HG02885 (cell line): ENCODE measurements around the gene PER1.

Source experiments
- ATAC-seq: cut with Tn5 transposase; IDR thresholded peaks from one replicate; pipeline ENCODE4 v1.9.1; 2021; ENCODE audit warnings: mild to moderate bottlenecking; ENCODE audit not compliant: unreplicated experiment, poor library complexity

The PER1 gene

GRCh38 chr17:8105957-8106398, 46.2 kb downstream of the PER1 start:
- no peak for ATAC-seq

DNA sequence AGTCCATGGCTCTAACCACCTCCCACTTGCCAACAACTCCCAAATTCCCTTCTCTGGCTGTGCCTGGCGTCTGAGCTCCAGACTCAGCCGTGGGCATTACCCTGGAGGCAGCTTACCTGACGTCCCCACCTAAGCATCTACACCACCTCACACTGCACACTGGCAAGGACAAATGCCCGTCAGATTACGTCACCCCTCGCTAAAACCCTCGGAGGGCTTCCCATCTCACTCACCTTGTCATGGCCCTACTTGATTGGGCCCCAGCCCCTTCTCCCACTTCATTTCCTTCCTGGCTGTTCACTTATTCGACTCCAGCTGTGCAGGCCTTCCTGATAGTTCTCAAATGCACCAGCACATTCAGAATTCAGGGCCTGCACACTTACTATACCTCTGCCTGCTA, 47.3 kb downstream of the PER1 start:
- no peak for ATAC-seq

DNA sequence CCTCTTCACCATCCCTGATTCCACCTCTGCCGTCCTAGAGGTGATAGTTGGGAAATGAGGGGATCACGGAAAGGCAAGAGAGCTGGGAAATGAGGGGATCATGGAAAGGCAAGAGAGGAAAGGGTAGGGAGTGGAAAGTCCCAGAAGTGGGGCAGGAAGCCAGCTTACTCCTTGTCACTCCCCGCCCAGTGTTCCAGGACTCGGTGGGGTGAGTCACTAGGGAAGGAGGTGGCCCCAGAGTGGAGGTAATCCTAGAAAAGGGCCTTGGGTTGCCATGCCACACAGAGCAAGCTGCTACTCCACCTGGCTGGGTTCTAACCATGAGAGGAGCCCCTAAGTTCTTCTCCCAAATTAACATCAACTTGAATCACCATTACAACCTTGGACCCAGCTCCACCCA, 48.7 kb downstream of the PER1 start:
- no peak for ATAC-seq

DNA sequence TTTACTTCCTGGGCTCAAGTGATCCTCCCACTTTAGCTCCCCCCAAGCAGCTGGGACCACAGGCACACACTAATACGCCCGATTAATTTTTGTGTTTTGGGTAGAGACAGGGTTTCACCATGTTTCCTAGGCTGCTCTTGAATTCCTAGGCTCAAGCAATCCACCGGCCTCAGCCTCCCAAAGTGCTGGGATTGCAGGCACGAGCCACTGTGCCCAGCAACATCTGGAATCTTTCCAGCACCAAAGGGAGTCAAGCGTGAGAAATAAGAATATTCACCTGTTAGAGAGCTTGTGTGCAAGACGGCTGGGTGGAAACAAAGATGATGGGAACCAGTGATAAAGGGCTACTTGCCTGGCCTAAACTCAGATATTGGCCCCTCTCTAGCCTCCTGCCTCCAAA, 50.5 kb downstream of the PER1 start:
- no peak for ATAC-seq

- ATAC-seq = no peak
These were observed 51.4 kb downstream of the PER1 start for GRCh38 chr17:8100763-8101162.

DNA sequence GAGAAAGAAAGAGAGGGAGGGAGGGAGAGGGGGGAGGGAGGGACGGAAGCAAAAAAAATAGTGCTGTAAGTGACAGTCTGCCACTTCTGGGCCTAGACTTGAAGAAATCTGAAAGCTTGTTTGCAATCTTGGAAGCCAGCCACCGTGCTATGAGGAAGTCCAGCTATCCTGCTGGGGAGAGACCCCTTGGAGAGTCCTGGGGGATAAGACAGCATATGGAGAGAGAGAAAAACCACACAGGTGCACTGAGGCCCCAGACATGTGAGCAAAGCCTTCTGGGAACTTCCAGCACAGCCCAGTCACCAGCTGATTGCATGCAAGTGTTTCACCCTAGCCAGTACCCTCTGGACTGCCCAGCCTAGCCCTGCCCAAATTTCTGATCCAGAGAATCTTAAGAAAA, 52.1 kb downstream of the PER1 start:
- ATAC-seq = no peak

DNA sequence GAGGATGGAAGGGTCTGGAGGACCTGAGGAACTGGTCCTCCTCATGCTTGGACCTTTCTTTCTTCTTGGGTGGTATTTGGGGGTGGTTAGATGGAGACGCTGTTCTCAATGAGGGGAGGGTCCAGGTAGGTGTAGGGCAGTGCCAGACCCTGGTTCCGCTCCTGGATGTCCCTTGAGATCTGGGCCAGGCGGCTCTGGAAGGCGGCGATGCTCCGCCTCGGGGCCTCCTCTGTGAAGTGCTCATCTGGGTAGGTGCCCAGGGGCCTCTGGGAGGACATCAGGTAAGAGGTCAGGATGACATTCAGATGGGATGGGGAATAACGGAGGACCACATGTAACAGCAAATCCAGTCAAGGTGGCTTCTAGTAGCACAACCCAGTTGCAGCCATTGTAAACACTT, 55.7 kb downstream of the PER1 start:
- no peak for ATAC-seq

- no peak for ATAC-seq
These were observed 56.8 kb downstream of the PER1 start for GRCh38 chr17:8095361-8095760.

DNA sequence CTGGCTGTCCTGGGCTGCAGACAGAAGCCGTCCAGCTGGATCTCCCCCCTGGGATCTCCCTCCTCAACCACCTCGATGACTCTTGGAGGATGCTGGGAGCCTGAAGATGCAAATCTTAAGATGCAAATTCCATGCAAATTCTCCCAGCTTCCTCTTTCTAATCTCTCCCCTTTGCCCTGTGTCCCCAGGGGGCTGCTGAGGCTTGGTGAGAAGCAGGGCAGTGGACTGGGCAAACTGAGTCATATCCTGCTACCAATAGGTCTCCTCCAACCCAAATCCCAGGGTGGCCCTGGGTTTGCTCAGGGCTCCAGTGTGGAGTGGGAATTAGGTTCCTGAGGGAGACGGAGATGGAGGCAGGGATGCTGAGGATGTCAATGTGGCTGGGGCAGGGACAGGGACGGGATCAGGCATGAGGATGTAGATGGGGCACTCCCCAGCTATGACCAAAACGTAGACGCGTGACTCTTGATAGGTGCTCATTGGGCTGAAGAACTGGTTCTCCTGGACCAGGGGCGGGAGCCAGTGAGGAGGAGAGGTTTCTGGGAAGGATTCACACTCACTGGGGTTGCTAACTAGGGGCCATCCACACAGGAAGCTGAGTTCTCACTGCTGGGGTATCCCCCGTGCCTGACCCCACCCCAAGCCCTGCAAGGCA, 61.0 kb downstream of the PER1 start:
- ATAC-seq = no peak
